Large intestine (tissue), 3 donors: ENCODE data around the gene SHISA7. TPM values are rescaled to one million over a fixed set of nuclear protein-coding genes. Genes with fewer than 3 reads are reported as not detected.
"Not testable (repeated sequence)": the region's sequence is repeated elsewhere in the genome, so short reads cannot be mapped to it uniquely, and the experiment has no call there.

ENCODE experiments used
- DNase-seq, 2 donors: peaks; one replicate each; pipeline versions ENCODE4 v3.0.0 to v3.0.0-alpha.2; 2013
- H3K27ac ChIP-seq: one replicate; pipeline ENCODE4 v1.5.1; 2013; ENCODE audit warnings: low read length
- H3K27me3 ChIP-seq: 2 replicates; pipeline ENCODE4 v1.6.1; 2013; ENCODE audit warnings: low read length; ENCODE audit not compliant: control insufficient read depth, insufficient read depth
- H3K36me3 ChIP-seq: 2 replicates; pipeline ENCODE4 v1.6.1; 2013; ENCODE audit warnings: low read length; ENCODE audit not compliant: control insufficient read depth, insufficient read depth
- H3K4me1 ChIP-seq: one replicate; pipeline ENCODE4 v1.6.1; 2013; ENCODE audit warnings: low read length; ENCODE audit not compliant: control insufficient read depth, insufficient read depth
- H3K4me3 ChIP-seq: one replicate; pipeline ENCODE4 v1.5.1; 2013; ENCODE audit warnings: low read length
- H3K9me3 ChIP-seq: one replicate; pipeline ENCODE4 v1.6.1; 2013; ENCODE audit warnings: mild to moderate bottlenecking, low read depth, low read length, moderate library complexity; ENCODE audit not compliant: control insufficient read depth
- WGBS: methylation state at CpG from one replicate; pipeline ENCODE4 v1.1.5; 2013; ENCODE audit warnings: low lambda C conversion rate; ENCODE audit not compliant: insufficient coverage; 5-methylcytosine and 5-hydroxymethylcytosine counted together
- polyA plus RNA-seq: library from polyadenylated mRNA; unstranded; fragments of 120-200 nt; gene quantifications from one replicate; pipeline ENCODE4 v1.2.1, GENCODE V29; 2013

SHISA7 gene
- polyA plus RNA-seq, 1 donor = 1.1 TPM

- no CpG with 5 or more reads among the region's 8 CpGs for WGBS
- H3K36me3 ChIP-seq = peaks cover 18% of the 10 kb centered on the region
These were observed 33.9 kb downstream of the SHISA7 start for GRCh38 chr19:55409179-55409578.

GRCh38 chr19:55408533-55408872, 34.6 kb downstream of the SHISA7 start:
- peak overlapping the region; percentile 98 for H3K27ac ChIP-seq
- H3K4me1 ChIP-seq = peaks cover 13% of the 10 kb centered on the region
- no peak for DNase-seq
- no CpG with 5 or more reads among the region's 9 CpGs for WGBS
- H3K27me3 ChIP-seq = no peaks in the 10 kb centered on the region
- peak overlapping the region; percentile 66 for H3K4me3 ChIP-seq
- no peaks in the 10 kb centered on the region for H3K9me3 ChIP-seq
- H3K36me3 ChIP-seq = peaks cover 18% of the 10 kb centered on the region

More at GRCh38 chr19:55409179-55409578, 33.9 kb downstream of the SHISA7 start:
- H3K4me3 ChIP-seq, H3K27me3 ChIP-seq, H3K9me3 ChIP-seq, DNase-seq, H3K27ac ChIP-seq: not testable (repeated sequence)
- peaks cover 13% of the 10 kb centered on the region for H3K4me1 ChIP-seq

- peak; percentile 99 for DNase-seq
- Histone ChIP-seq H3K4me1 (peaks cover 13% of the 10 kb centered on the region), H3K4me3 (peak overlapping the region; percentile 66), H3K9me3 (no peaks in the 10 kb centered on the region), H3K27ac (peak overlapping the region; percentile 98), H3K36me3 (peaks cover 24% of the 10 kb centered on the region), H3K27me3 (no peaks in the 10 kb centered on the region)
- no CpG with 5 or more reads among the region's 72 CpGs for WGBS
These were observed 35.1 kb downstream of the SHISA7 start for GRCh38 chr19:55407800-55408532.

GRCh38 chr19:55407550-55407799, 35.6 kb downstream of the SHISA7 start, which contains the start of gene UBE2S:
UBE2S (minus strand) TSS chr19:55407788; CDS start chr19:55407589, 199 bp downstream.
- H3K27ac ChIP-seq = peak within 1 kb of the TSS; percentile 98
- H3K9me3 ChIP-seq, DNase-seq, H3K27me3 ChIP-seq: not testable (repeated sequence)
- H3K4me3 ChIP-seq = peak within 1 kb of the TSS; percentile 66
- peaks cover 13% of the 10 kb centered on the region for H3K4me1 ChIP-seq
- H3K36me3 ChIP-seq = peaks cover 29% of the 10 kb centered on the region
- no CpG with 5 or more reads among the region's 36 CpGs for whole genome bisulfite sequencing

- no peaks in the 10 kb centered on the region for H3K9me3 ChIP-seq
- H3K36me3 ChIP-seq = peaks cover 34% of the 10 kb centered on the region
- no CpG with 5 or more reads among the region's 35 CpGs for WGBS
- no peak for DNase-seq
- peak overlapping the region; percentile 98 for H3K27ac ChIP-seq
- peak overlapping the region; percentile 66 for H3K4me3 ChIP-seq
- peaks cover 13% of the 10 kb centered on the region for H3K4me1 ChIP-seq
- H3K27me3 ChIP-seq = no peaks in the 10 kb centered on the region
These were observed 36.1 kb downstream of the SHISA7 start for GRCh38 chr19:55406826-55407549.

- WGBS = no CpG with 5 or more reads among the region's 14 CpGs
- Histone ChIP-seq H3K9me3 (no peaks in the 10 kb centered on the region), H3K27ac (no peak overlapping the region), H3K27me3 (no peaks in the 10 kb centered on the region), H3K4me3 (peak overlapping the region; percentile 66), H3K36me3 (peaks cover 39% of the 10 kb centered on the region), H3K4me1 (peaks cover 13% of the 10 kb centered on the region)
- DNase-seq = no peak
These were observed 36.8 kb downstream of the SHISA7 start for GRCh38 chr19:55406091-55406825.

GRCh38 chr19:55405638-55406037, 37.5 kb downstream of the SHISA7 start:
- Histone ChIP-seq H3K4me1 (peaks cover 13% of the 10 kb centered on the region), H3K4me3 (no peak overlapping the region), H3K27me3 (no peaks in the 10 kb centered on the region), H3K27ac (no peak overlapping the region), H3K36me3 (peaks cover 44% of the 10 kb centered on the region), H3K9me3 (no peaks in the 10 kb centered on the region)
- no peak for DNase-seq
- WGBS = no CpG with 5 or more reads among the region's 5 CpGs

GRCh38 chr19:55402509-55402908, 40.6 kb downstream of the SHISA7 start:
- Histone ChIP-seq H3K9me3 (no peaks in the 10 kb centered on the region), H3K36me3 (peaks cover 48% of the 10 kb centered on the region), H3K4me1 (peaks cover 10% of the 10 kb centered on the region), H3K27me3 (no peaks in the 10 kb centered on the region), H3K27ac (no peak overlapping the region), H3K4me3 (no peak overlapping the region)
- no peak for DNase-seq
- no CpG with 5 or more reads among the region's 2 CpGs for WGBS

- H3K4me3 ChIP-seq, H3K4me1 ChIP-seq, H3K9me3 ChIP-seq, H3K27me3 ChIP-seq, DNase-seq, H3K27ac ChIP-seq: not testable (repeated sequence)
- peaks cover 46% of the 10 kb centered on the region for H3K36me3 ChIP-seq
- no CpG with 5 or more reads among the region's 28 CpGs for WGBS
These were observed 41.7 kb downstream of the SHISA7 start for GRCh38 chr19:55401390-55401789.

GRCh38 chr19:55400281-55401087, 42.6 kb downstream of the SHISA7 start:
- H3K36me3 ChIP-seq = peaks cover 38% of the 10 kb centered on the region
- DNase-seq = no peak
- no CpG with 5 or more reads among the region's 14 CpGs for WGBS

More at GRCh38 chr19:55400281-55401087, 42.6 kb downstream of the SHISA7 start:
- no peaks in the 10 kb centered on the region for H3K27me3 ChIP-seq
- no peaks in the 10 kb centered on the region for H3K4me1 ChIP-seq
- H3K4me3 ChIP-seq = no peak overlapping the region
- H3K27ac ChIP-seq = no peak overlapping the region
- no peaks in the 10 kb centered on the region for H3K9me3 ChIP-seq
